NCI-H128 (cell line): ENCODE data around the gene BRINP2.

Experiments used
- DNase-seq: peaks from one replicate; lab custom pipeline; 2025; ENCODE audit not compliant: unreplicated experiment; lab: John Stamatoyannopoulos, UW

Gene BRINP2

GRCh38 chr1:177216587-177217202, 45.9 kb downstream of the BRINP2 start:
- DNase-seq, result no peak

GRCh38 chr1:177219554-177220458, 49.0 kb downstream of the BRINP2 start:
- no peak for DNase-seq

- no peak for DNase-seq
Measured at GRCh38 chr1:177223359-177223758, 52.6 kb downstream of the BRINP2 start.

GRCh38 chr1:177227978-177228692, 57.4 kb downstream of the BRINP2 start:
- DNase-seq, result no peak

- DNase-seq, result no peak
Measured at GRCh38 chr1:177228693-177229065, 57.9 kb downstream of the BRINP2 start.

- no peak for DNase-seq
Measured at GRCh38 chr1:177229781-177230180, 59.0 kb downstream of the BRINP2 start.

- DNase-seq, result no peak
Measured at GRCh38 chr1:177230228-177231016, 59.7 kb downstream of the BRINP2 start.

- DNase-seq, result no peak
Measured at GRCh38 chr1:177235350-177235749, 64.6 kb downstream of the BRINP2 start.

GRCh38 chr1:177236962-177237361, 66.2 kb downstream of the BRINP2 start:
- no peak for DNase-seq

- DNase-seq, result no peak
Measured at GRCh38 chr1:177238967-177239366, 68.2 kb downstream of the BRINP2 start.

- no peak for DNase-seq
Measured at GRCh38 chr1:177239792-177240191, 69.0 kb downstream of the BRINP2 start.

- DNase-seq, result no peak
Measured at GRCh38 chr1:177243773-177244172, 73.0 kb downstream of the BRINP2 start.

- DNase-seq, result no peak
Measured at GRCh38 chr1:177246710-177247580, 76.2 kb downstream of the BRINP2 start.

- DNase-seq, result no peak
Measured at GRCh38 chr1:177247623-177248176, 76.9 kb downstream of the BRINP2 start.

- no peak for DNase-seq
Measured at GRCh38 chr1:177248258-177248657, 77.5 kb downstream of the BRINP2 start.

GRCh38 chr1:177249231-177249630, 78.5 kb downstream of the BRINP2 start:
- DNase-seq, result no peak

GRCh38 chr1:177252877-177253276, 82.1 kb downstream of the BRINP2 start:
- DNase-seq, result no peak

- DNase-seq, result no peak
Measured at GRCh38 chr1:177255411-177255810, 84.7 kb downstream of the BRINP2 start.

GRCh38 chr1:177256153-177257075, 85.7 kb downstream of the BRINP2 start:
- DNase-seq, result no peak
